Endothelial cell (in vitro differentiated cells): ENCODE data around the gene RPS6KA2. TPM values are rescaled to one million over a fixed set of nuclear protein-coding genes. Genes with fewer than 3 reads are reported as not detected.

ENCODE experiments used
- DNase-seq: peaks from one replicate; pipeline ENCODE4 v3.0.0; 2021; ENCODE audit warnings: low spot score
- H3K27ac Mint-ChIP-seq: one replicate; pipeline ENCODE4 v1.8.0; 2021; ENCODE audit warnings: mixed read lengths, inconsistent platforms; ENCODE audit not compliant: unreplicated experiment
- H3K27me3 Mint-ChIP-seq: one replicate; pipeline ENCODE4 v1.8.0; 2021; ENCODE audit warnings: mild to moderate bottlenecking, moderate library complexity, mixed read lengths, inconsistent platforms; ENCODE audit not compliant: unreplicated experiment
- H3K36me3 Mint-ChIP-seq: one replicate; pipeline ENCODE4 v1.8.0; 2021; ENCODE audit warnings: mild to moderate bottlenecking, low read depth, mixed read lengths, inconsistent platforms; ENCODE audit not compliant: unreplicated experiment
- H3K4me1 Mint-ChIP-seq: one replicate; pipeline ENCODE4 v1.8.0; 2021; ENCODE audit warnings: mild to moderate bottlenecking, mixed read lengths, inconsistent platforms; ENCODE audit not compliant: unreplicated experiment
- H3K4me3 Mint-ChIP-seq: one replicate; pipeline ENCODE4 v1.8.0; 2021; ENCODE audit warnings: mild to moderate bottlenecking, mixed read lengths, inconsistent platforms; ENCODE audit not compliant: unreplicated experiment
- H3K9me3 Mint-ChIP-seq: one replicate; pipeline ENCODE4 v1.8.0; 2021; ENCODE audit warnings: mixed read lengths, inconsistent platforms; ENCODE audit not compliant: unreplicated experiment
- CTCF ChIP-seq: fragments of 200-600 bp; sonication (generic); IDR thresholded peaks from one replicate; pipeline ENCODE4 v1.5.0; 2021; ENCODE audit warnings: antibody characterized with exemption; ENCODE audit not compliant: unreplicated experiment
- total RNA-seq: library from RNA; stranded (reverse); fragmentation: NEBNext Ultra II Directional; extraction: Animal tissue kit (Norgen Biotek cat#: 25700); gene quantifications from one replicate; pipeline ENCODE4 v1.2.1, GENCODE V29; 2021; ENCODE audit not compliant: unreplicated experiment

RPS6KA2 gene
- total RNA-seq, 1 donor from 2014 or later: 105 TPM

- Mint-ChIP-seq H3K27ac (no peak overlapping the region), H3K4me1 (peaks cover 17% of the 10 kb centered on the region), H3K27me3 (peaks cover 6% of the 10 kb centered on the region), H3K9me3 (no peaks in the 10 kb centered on the region), H3K36me3 (peaks cover 42% of the 10 kb centered on the region), H3K4me3 (peak overlapping the region; percentile 20)
- no peak for DNase-seq
- no peak for TF ChIP-seq CTCF
Measured at GRCh38 chr6:166483573-166484250, 143.3 kb downstream of the RPS6KA2 start.

- DNase-seq: no peak
- H3K36me3 Mint-ChIP-seq: peaks cover 46% of the 10 kb centered on the region
- TF ChIP-seq CTCF: no peak
- H3K4me1 Mint-ChIP-seq: peaks cover 15% of the 10 kb centered on the region
- H3K27me3 Mint-ChIP-seq: peaks cover 8% of the 10 kb centered on the region
- H3K4me3 Mint-ChIP-seq: peak overlapping the region; percentile 20
- no peak overlapping the region for H3K27ac Mint-ChIP-seq
- H3K9me3 Mint-ChIP-seq: no peaks in the 10 kb centered on the region
Measured at GRCh38 chr6:166483026-166483425, 144.0 kb downstream of the RPS6KA2 start.

GRCh38 chr6:166478782-166479592 is 148.1 kb downstream of the RPS6KA2 start:
- H3K27ac Mint-ChIP-seq: no peak overlapping the region
- H3K27me3 Mint-ChIP-seq: peaks cover 14% of the 10 kb centered on the region
- no peak overlapping the region for H3K4me3 Mint-ChIP-seq
- DNase-seq: no peak
- no peaks in the 10 kb centered on the region for H3K9me3 Mint-ChIP-seq
- no peak for TF ChIP-seq CTCF
- peaks cover 46% of the 10 kb centered on the region for H3K36me3 Mint-ChIP-seq
- H3K4me1 Mint-ChIP-seq: peaks cover 5% of the 10 kb centered on the region

- H3K27ac Mint-ChIP-seq: no peak overlapping the region
Measured at GRCh38 chr6:166477647-166478365, 149.2 kb downstream of the RPS6KA2 start.

More at GRCh38 chr6:166477647-166478365, 149.2 kb downstream of the RPS6KA2 start:
- Mint-ChIP-seq H3K4me3 (no peak overlapping the region), H3K36me3 (peaks cover 47% of the 10 kb centered on the region), H3K4me1 (no peaks in the 10 kb centered on the region), H3K27me3 (peaks cover 16% of the 10 kb centered on the region), H3K9me3 (no peaks in the 10 kb centered on the region)
- DNase-seq: no peak
- no peak for TF ChIP-seq CTCF
